Ascending aorta (tissue), 2 donors: Measurements from ENCODE around the gene MBNL1. TPM values are rescaled to one million over a fixed set of nuclear protein-coding genes. Genes with fewer than 3 reads are reported as not detected.

ENCODE experiments used
- DNase-seq, 2 donors: peaks; one replicate each; pipeline ENCODE4 v3.0.0-alpha.2; 2019; ENCODE audit warnings: low spot score in 2 of 2
- H3K27ac ChIP-seq, 2 donors: fragments of 200-600 bp; sonication (generic); one replicate each; pipeline ENCODE4 v1.5.1; 2016 to 2017; ENCODE audit warnings: mild to moderate bottlenecking in 1 of 2
- H3K27me3 ChIP-seq: fragments of 200-600 bp; sonication (generic); one replicate; pipeline ENCODE4 v1.5.1; 2017
- H3K36me3 ChIP-seq, 2 donors: fragments of 200-600 bp; sonication (generic); one replicate each; pipeline ENCODE4 v1.5.1; 2016
- H3K4me1 ChIP-seq, 2 donors: fragments of 200-600 bp; sonication (generic); one replicate each; pipeline ENCODE4 v1.5.1; 2016 to 2017; ENCODE audit warnings: mild to moderate bottlenecking in 1 of 2
- H3K4me3 ChIP-seq, 2 donors: fragments of 200-600 bp; sonication (generic); one replicate each; pipeline ENCODE4 v1.5.1; 2016 to 2017; ENCODE audit warnings: mild to moderate bottlenecking in 1 of 2
- H3K9me3 ChIP-seq, 2 donors: fragments of 200-600 bp; sonication (generic); one replicate each; pipeline ENCODE4 v1.5.1; 2016
- CTCF ChIP-seq, 3 experiments: fragments of 200-600 bp in 2 of 3; fragments of 450-650 bp in 1 of 3; sonication (generic) in 2 of 3; IDR thresholded peaks; one replicate each; pipeline ENCODE4 v1.5.1; 2016 to 2019; ENCODE audit warnings: antibody characterized with exemption in 3 of 3, mild to moderate bottlenecking in 1 of 3, moderate library complexity in 1 of 3
- intact Hi-C: fragments of 100-400 bp; cut with DNase I; formaldehyde crosslinking; loops from one replicate; pipeline ENCODE4 v1.15.1; 2023
- total RNA-seq: library from RNA; depleted of rRNA; stranded (reverse); fragments of >200 nt; gene quantifications from one replicate; pipeline ENCODE4 v1.1.0, GENCODE V29; 2016

MBNL1 gene
- total RNA-seq, 1 donor from 2014 or later, result 350 TPM

- Histone ChIP-seq H3K4me1 (peaks cover 8 to 78% of the 10 kb centered on the region in 2 donors), H3K4me3 (peak overlapping the region in 1 of 2 donors; percentile 5), H3K27me3 (no peaks in the 10 kb centered on the region), H3K36me3 (no peaks in the 10 kb centered on the region), H3K9me3 (no peaks in the 10 kb centered on the region), H3K27ac (peak overlapping the region; percentile 66 to 67)
- no peak for TF ChIP-seq CTCF (IDR thresholded peaks at IDR 0.05)
- intact Hi-C loops, result no loop called here
- DNase-seq, result no peak
These were observed 24.7 kb downstream of the MBNL1 start for GRCh38 chr3:152293347-152294006.

GRCh38 chr3:152295344-152295743, 26.6 kb downstream of the MBNL1 start:
- intact Hi-C loops, result loop anchor here (5.0 kb wide), 1 partner anchor 223 kb away; no protein-coding TSS in a partner anchor
- no peak for DNase-seq
- Histone ChIP-seq H3K27me3 (no peaks in the 10 kb centered on the region), H3K4me3 (no peak overlapping the region), H3K36me3 (peaks cover 0 to 8% of the 10 kb centered on the region in 2 donors), H3K4me1 (peaks cover 8 to 75% of the 10 kb centered on the region in 2 donors), H3K9me3 (no peaks in the 10 kb centered on the region), H3K27ac (peak overlapping the region; percentile 58 to 83)
- no peak for TF ChIP-seq CTCF (IDR thresholded peaks at IDR 0.05)

- DNase-seq, result no peak
- intact Hi-C loops, result loop anchor here (5.0 kb wide), 1 partner anchor 224 kb away; no protein-coding TSS in a partner anchor
- Histone ChIP-seq H3K27ac (peak overlapping the region; percentile 58 to 83), H3K4me1 (peaks cover 8 to 71% of the 10 kb centered on the region in 2 donors), H3K36me3 (peaks cover 0 to 8% of the 10 kb centered on the region in 2 donors), H3K9me3 (no peaks in the 10 kb centered on the region), H3K27me3 (no peaks in the 10 kb centered on the region), H3K4me3 (peak overlapping the region in 1 of 2 donors; percentile 4)
- TF ChIP-seq CTCF (IDR thresholded peaks at IDR 0.05), result no peak
These were observed 27.1 kb downstream of the MBNL1 start for GRCh38 chr3:152295806-152296205.

GRCh38 chr3:152296382-152296781, 27.7 kb downstream of the MBNL1 start:
- Histone ChIP-seq H3K36me3 (peaks cover 0 to 8% of the 10 kb centered on the region in 2 donors), H3K9me3 (no peaks in the 10 kb centered on the region), H3K4me3 (peak overlapping the region in 1 of 2 donors; percentile 4), H3K27me3 (no peaks in the 10 kb centered on the region), H3K4me1 (peaks cover 8 to 67% of the 10 kb centered on the region in 2 donors), H3K27ac (peak overlapping the region; percentile 58 to 83)
- no peak for TF ChIP-seq CTCF (IDR thresholded peaks at IDR 0.05)
- intact Hi-C loops, result loop anchor here (5.0 kb wide), 1 partner anchor 224 kb away; no protein-coding TSS in a partner anchor
- no peak for DNase-seq

- no peaks in the 10 kb centered on the region for H3K9me3 ChIP-seq
- no peak for DNase-seq
- H3K4me1 ChIP-seq, result peaks cover 8 to 63% of the 10 kb centered on the region in 2 donors
- no peak for TF ChIP-seq CTCF (IDR thresholded peaks at IDR 0.05)
- peaks cover 0 to 8% of the 10 kb centered on the region in 2 donors for H3K36me3 ChIP-seq
- peak overlapping the region; percentile 77 to 83 for H3K27ac ChIP-seq
- H3K27me3 ChIP-seq, result no peaks in the 10 kb centered on the region
- peak overlapping the region in 1 of 2 donors; percentile 12 for H3K4me3 ChIP-seq
- intact Hi-C loops, result loop anchor here (5.0 kb wide), 1 partner anchor 225 kb away; no protein-coding TSS in a partner anchor
These were observed 28.2 kb downstream of the MBNL1 start for GRCh38 chr3:152296971-152297370.
